IPS DF 6.9 (cell line): ENCODE measurements around the gene DENND5B.
"Not testable (repeated sequence)": the region's sequence is repeated elsewhere in the genome, so short reads cannot be mapped to it uniquely, and the experiment has no call there.

Experiments used
- DNase-seq: peaks from one replicate; pipeline ENCODE4 v3.0.0-alpha.2; 2013; ENCODE audit warnings: low read depth, low spot score
- H3K27ac ChIP-seq: one replicate; pipeline ENCODE4 v1.5.1; 2013; ENCODE audit warnings: low read length, control low read depth
- H3K27me3 ChIP-seq: 2 replicates; pipeline ENCODE4 v1.6.1; 2013; ENCODE audit warnings: mild to moderate bottlenecking, low read length; ENCODE audit not compliant: control insufficient read depth, insufficient read depth
- H3K36me3 ChIP-seq: 2 replicates; pipeline ENCODE4 v1.6.1; 2013; ENCODE audit warnings: low read length; ENCODE audit not compliant: control insufficient read depth, insufficient read depth
- H3K4me1 ChIP-seq: 2 replicates; pipeline ENCODE4 v1.6.1; 2013; ENCODE audit warnings: low read length; ENCODE audit not compliant: control insufficient read depth, insufficient read depth
- H3K4me3 ChIP-seq: 2 replicates; pipeline ENCODE4 v1.5.1; 2013; ENCODE audit warnings: mild to moderate bottlenecking, low read length
- H3K9me3 ChIP-seq: 2 replicates; pipeline ENCODE4 v1.6.1; 2013; ENCODE audit warnings: low read length, inconsistent platforms; ENCODE audit not compliant: control insufficient read depth, insufficient read depth
- WGBS: extraction: QIAGEN DNeasy Blood & Tissue Kit; methylation state at CpG from one replicate; pipeline ENCODE4 v1.1.7; 2013; ENCODE audit warnings: mixed read lengths, missing lambda C conversion rate; ENCODE audit not compliant: insufficient read length, insufficient coverage; 5-methylcytosine and 5-hydroxymethylcytosine counted together

DENND5B gene

GRCh38 chr12:31440586-31440985, 150.3 kb downstream of the DENND5B start:
- no peak for DNase-seq
- Histone ChIP-seq H3K27me3 (no peaks in the 10 kb centered on the region), H3K27ac (no peak overlapping the region), H3K9me3 (no peaks in the 10 kb centered on the region), H3K4me3 (no peak overlapping the region), H3K4me1 (no peaks in the 10 kb centered on the region), H3K36me3 (no peaks in the 10 kb centered on the region)
- no CpG with 5 or more reads among the region's 4 CpGs for WGBS

GRCh38 chr12:31440134-31440533, 150.8 kb downstream of the DENND5B start:
- Histone ChIP-seq H3K4me3 (no peak overlapping the region), H3K27ac (no peak overlapping the region), H3K36me3 (no peaks in the 10 kb centered on the region), H3K4me1 (no peaks in the 10 kb centered on the region), H3K27me3 (no peaks in the 10 kb centered on the region), H3K9me3 (no peaks in the 10 kb centered on the region)
- WGBS, result no CpG with 5 or more reads among the region's 4 CpGs
- no peak for DNase-seq

- H3K9me3 ChIP-seq, result no peaks in the 10 kb centered on the region
- no peaks in the 10 kb centered on the region for H3K4me1 ChIP-seq
- H3K27me3 ChIP-seq, result no peaks in the 10 kb centered on the region
- no CpG with 5 or more reads among the region's 2 CpGs for WGBS
- H3K36me3 ChIP-seq, result no peaks in the 10 kb centered on the region
- no peak overlapping the region for H3K4me3 ChIP-seq
- no peak for DNase-seq
- H3K27ac ChIP-seq, result no peak overlapping the region
These were observed 159.2 kb downstream of the DENND5B start for GRCh38 chr12:31431721-31432240.

- Histone ChIP-seq H3K27ac (no peak overlapping the region), H3K9me3 (no peaks in the 10 kb centered on the region), H3K36me3 (no peaks in the 10 kb centered on the region; the same call in 1 of the 2 replicates), H3K4me1 (no peaks in the 10 kb centered on the region), H3K4me3 (no peak overlapping the region), H3K27me3 (no peaks in the 10 kb centered on the region)
- WGBS, result no CpG with 5 or more reads among the region's 1 CpG
- no peak for DNase-seq
These were observed 167.5 kb downstream of the DENND5B start for GRCh38 chr12:31423405-31423804.

GRCh38 chr12:31412292-31412801, 178.6 kb downstream of the DENND5B start:
- no CpG with 5 or more reads among the region's 7 CpGs for WGBS
- no peak overlapping the region for H3K27ac ChIP-seq
- no peak overlapping the region for H3K4me3 ChIP-seq
- DNase-seq, result no peak
- no peaks in the 10 kb centered on the region for H3K4me1 ChIP-seq
- no peaks in the 10 kb centered on the region for H3K27me3 ChIP-seq
- no peaks in the 10 kb centered on the region for H3K9me3 ChIP-seq
- H3K36me3 ChIP-seq, result no peaks in the 10 kb centered on the region

- H3K27me3 ChIP-seq, result no peaks in the 10 kb centered on the region
- H3K9me3 ChIP-seq, result no peaks in the 10 kb centered on the region
- no peaks in the 10 kb centered on the region for H3K4me1 ChIP-seq
- H3K4me3 ChIP-seq, result no peak overlapping the region
- DNase-seq, result no peak
- no peaks in the 10 kb centered on the region for H3K36me3 ChIP-seq
- H3K27ac ChIP-seq, result no peak overlapping the region
- no CpG with 5 or more reads among the region's 4 CpGs for WGBS
These were observed 182.2 kb downstream of the DENND5B start for GRCh38 chr12:31408763-31409162.

GRCh38 chr12:31407562-31407961, 183.4 kb downstream of the DENND5B start:
- Histone ChIP-seq H3K36me3 (no peaks in the 10 kb centered on the region), H3K27ac (no peak overlapping the region), H3K4me3 (no peak overlapping the region), H3K4me1 (no peaks in the 10 kb centered on the region), H3K27me3 (no peaks in the 10 kb centered on the region), H3K9me3 (no peaks in the 10 kb centered on the region)
- no peak for DNase-seq
- no CpG with 5 or more reads among the region's 1 CpG for WGBS

GRCh38 chr12:31406345-31406744, 184.6 kb downstream of the DENND5B start:
- Histone ChIP-seq H3K4me3 (no peak overlapping the region), H3K27me3 (no peaks in the 10 kb centered on the region), H3K9me3 (no peaks in the 10 kb centered on the region), H3K36me3 (no peaks in the 10 kb centered on the region), H3K4me1 (no peaks in the 10 kb centered on the region), H3K27ac (no peak overlapping the region)
- WGBS, result no CpG with 5 or more reads among the region's 1 CpG
- no peak for DNase-seq

GRCh38 chr12:31405021-31405420, 185.9 kb downstream of the DENND5B start:
- no peak for DNase-seq
- no peaks in the 10 kb centered on the region for H3K27me3 ChIP-seq
- no peaks in the 10 kb centered on the region for H3K36me3 ChIP-seq
- no peak overlapping the region for H3K4me3 ChIP-seq
- H3K9me3 ChIP-seq, result no peaks in the 10 kb centered on the region
- H3K4me1 ChIP-seq, result no peaks in the 10 kb centered on the region
- WGBS, result no CpG with 5 or more reads among the region's 8 CpGs
- no peak overlapping the region for H3K27ac ChIP-seq

- not testable (repeated sequence) for H3K4me1 ChIP-seq, DNase-seq, H3K27me3 ChIP-seq, H3K36me3 ChIP-seq, H3K9me3 ChIP-seq, H3K27ac ChIP-seq, H3K4me3 ChIP-seq
- WGBS, result no CpG with 5 or more reads among the region's 7 CpGs
These were observed 187.8 kb downstream of the DENND5B start for GRCh38 chr12:31403099-31403607.

GRCh38 chr12:31393004-31393550, 197.9 kb downstream of the DENND5B start:
- no CpG with 5 or more reads among the region's 5 CpGs for WGBS
- H3K4me3 ChIP-seq, result no peak overlapping the region
- no peaks in the 10 kb centered on the region for H3K9me3 ChIP-seq
- H3K27me3 ChIP-seq, result no peaks in the 10 kb centered on the region
- H3K4me1 ChIP-seq, result no peaks in the 10 kb centered on the region; the same call in 1 of the 2 replicates
- no peak overlapping the region for H3K27ac ChIP-seq
- DNase-seq, result no peak
- no peaks in the 10 kb centered on the region for H3K36me3 ChIP-seq
